HG03103 (cell line): ENCODE measurements around the gene CRYBG3.
A peak's percentile ranks its signal among the peaks of the same experiment; 100 is the strongest.

Experiments used
- ATAC-seq: cut with Tn5 transposase; IDR thresholded peaks from one replicate; pipeline ENCODE4 v1.9.1; 2021; ENCODE audit warnings: low read depth; ENCODE audit not compliant: unreplicated experiment

CRYBG3 gene

DNA sequence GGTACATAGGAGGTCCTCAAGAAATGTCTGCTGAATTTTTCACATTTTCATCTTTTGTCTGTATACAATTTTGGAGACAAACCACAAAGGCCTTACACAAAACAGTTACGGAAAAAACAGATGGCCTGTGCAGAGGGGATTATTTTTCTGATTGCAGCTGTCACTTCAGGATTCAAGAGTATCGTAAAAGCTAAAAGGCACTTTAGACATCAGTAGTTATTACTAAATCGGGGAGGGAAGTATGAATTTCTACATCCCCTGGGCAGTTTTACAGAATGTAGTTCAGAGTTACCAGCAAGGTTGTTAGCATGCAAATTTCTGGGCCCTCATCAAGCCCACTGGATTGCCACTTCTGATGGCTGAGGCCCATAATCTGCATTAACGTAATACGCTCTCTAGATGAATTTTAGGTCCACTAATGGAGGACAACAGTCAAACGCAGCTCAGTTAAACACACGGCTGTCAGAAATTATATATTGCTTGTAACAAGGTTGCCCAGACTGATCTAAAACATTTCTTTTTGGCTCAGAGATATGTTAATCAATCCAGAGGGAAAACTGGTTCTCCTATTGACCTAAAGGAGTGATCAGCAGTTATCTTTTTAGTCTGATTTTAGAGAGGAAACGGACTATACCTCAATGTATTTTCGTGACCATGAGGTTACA lies 149.3 kb downstream of the CRYBG3 start:
- ATAC-seq, result no peak

- ATAC-seq, result peak; percentile 80
Measured at GRCh38 chr3:97971679-97972567, 150.1 kb downstream of the CRYBG3 start, which contains the start of gene RIOX2. Gene RIOX2 (minus strand): TSS chr3:97972431. CDS start chr3:97967593, 4,838 bp downstream.

DNA sequence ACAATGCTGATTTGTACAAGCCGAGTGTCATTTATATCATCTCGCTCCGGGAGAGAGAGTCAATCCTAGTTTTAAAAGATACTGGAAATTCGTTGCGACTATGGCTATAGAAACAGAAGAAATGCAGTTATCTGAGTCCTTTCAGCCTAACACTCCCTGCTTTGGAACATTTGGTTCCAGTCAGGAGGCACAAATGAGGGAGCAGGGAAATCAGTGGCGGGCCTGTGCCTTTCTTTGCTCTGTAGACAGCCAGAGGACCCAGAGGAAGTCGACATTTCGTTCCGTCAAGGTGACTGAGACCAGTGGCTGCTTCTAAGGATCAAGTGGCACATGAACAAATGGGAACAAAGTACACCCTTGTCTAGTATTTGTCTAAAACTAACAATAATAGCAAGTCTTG lies 151.2 kb downstream of the CRYBG3 start:
- ATAC-seq, result no peak

- no peak for ATAC-seq
Measured at GRCh38 chr3:97974996-97975395, 153.2 kb downstream of the CRYBG3 start.

GRCh38 chr3:97975466-97975865 lies 153.7 kb downstream of the CRYBG3 start:
- no peak for ATAC-seq

DNA sequence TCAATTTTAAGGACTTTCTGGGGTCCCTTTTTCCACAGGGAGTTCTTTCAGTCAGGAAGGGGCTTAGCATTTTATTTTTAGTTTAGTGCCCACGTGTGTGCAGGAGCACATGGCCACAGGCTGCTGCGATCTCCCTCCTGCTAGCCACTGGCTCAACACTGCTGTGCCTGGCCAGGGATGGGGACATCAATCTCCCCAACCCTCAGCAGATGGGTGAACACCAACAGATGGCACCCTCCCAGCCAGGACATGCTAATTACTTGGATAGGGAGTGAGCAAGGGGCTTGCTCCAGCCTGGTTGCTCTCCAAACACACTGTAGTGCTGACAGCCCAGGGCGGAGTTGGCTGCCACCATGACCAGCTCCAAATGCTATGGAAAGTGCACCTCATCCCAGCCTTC lies 157.8 kb downstream of the CRYBG3 start:
- no peak for ATAC-seq

DNA sequence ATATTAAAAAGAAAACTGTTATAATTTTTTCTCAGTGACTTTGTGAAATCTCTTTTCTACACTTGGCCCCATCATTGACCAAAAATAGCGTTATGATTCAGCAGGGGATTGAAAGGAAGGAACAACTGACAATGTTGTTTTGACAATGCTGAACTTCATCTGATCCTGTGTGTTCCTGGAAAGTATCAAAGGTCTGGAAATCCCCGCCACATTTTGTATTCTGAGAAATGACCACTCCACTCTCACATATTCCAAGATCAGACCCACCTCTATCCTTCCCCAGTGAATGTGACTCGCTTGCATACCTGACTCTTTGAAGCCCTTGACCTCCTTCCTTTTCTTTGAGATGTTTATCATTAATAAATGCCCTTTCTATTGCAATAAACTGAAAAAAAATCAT lies 160.1 kb downstream of the CRYBG3 start:
- no peak for ATAC-seq

GRCh38 chr3:97983933-97984491 lies 162.2 kb downstream of the CRYBG3 start:
- no peak for ATAC-seq

GRCh38 chr3:97987306-97987705 lies 165.5 kb downstream of the CRYBG3 start:
- ATAC-seq, result no peak

- no peak for ATAC-seq
Measured at GRCh38 chr3:97988784-97989568, 167.2 kb downstream of the CRYBG3 start.

DNA sequence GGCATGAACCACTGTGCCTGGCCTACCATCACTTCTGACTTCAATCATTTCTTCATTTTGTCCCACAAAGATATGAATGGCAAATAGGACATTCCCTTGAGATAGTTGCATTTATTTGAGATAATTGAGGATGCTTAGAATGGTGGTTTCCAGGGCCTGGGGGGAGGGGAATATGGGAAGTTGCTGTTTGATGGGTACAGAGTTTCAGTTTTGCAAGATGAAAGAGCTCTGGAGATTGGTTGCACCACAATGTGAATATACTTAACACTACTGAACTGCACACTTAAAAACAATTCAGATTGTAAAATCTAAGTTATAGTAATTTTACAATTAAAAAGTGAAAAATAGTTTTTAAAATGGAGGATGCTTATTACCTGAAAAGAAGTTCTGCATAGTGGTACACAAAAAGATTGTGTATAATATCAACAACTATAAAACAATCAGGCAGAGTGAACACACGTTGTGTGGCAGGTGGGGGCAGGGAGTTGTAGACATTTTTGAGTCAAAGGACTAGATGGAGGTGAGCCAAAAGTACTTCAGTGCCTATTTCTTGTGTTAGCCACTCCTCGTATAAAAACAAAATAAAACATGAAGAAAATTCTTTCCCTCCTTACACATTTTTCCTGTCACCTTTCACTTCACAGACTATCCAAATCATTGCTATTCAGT lies 168.9 kb downstream of the CRYBG3 start:
- no peak for ATAC-seq

- ATAC-seq, result no peak
Measured at GRCh38 chr3:97991293-97991682, 169.5 kb downstream of the CRYBG3 start.

- ATAC-seq, result no peak
Measured at GRCh38 chr3:97992547-97993173, 170.8 kb downstream of the CRYBG3 start.

DNA sequence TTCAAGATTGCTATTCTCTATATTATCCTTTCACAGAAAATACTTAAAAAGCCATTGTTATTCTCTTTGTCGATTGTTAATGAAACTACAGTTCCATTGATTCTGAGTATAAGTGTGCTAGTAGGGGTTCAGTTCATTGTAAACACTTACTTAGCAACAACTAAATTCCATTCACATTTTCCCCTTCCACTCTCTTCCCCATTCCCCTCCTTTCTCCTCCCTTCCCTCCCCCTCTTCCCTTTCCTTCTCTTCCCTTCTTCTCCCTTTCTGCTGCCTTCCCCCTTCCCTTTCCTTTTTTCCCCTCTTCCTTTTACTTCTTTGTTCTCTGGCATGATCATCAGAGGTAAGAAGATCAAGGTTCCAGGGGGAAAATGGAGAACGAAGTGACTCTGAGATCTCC lies 171.7 kb downstream of the CRYBG3 start:
- ATAC-seq, result no peak

DNA sequence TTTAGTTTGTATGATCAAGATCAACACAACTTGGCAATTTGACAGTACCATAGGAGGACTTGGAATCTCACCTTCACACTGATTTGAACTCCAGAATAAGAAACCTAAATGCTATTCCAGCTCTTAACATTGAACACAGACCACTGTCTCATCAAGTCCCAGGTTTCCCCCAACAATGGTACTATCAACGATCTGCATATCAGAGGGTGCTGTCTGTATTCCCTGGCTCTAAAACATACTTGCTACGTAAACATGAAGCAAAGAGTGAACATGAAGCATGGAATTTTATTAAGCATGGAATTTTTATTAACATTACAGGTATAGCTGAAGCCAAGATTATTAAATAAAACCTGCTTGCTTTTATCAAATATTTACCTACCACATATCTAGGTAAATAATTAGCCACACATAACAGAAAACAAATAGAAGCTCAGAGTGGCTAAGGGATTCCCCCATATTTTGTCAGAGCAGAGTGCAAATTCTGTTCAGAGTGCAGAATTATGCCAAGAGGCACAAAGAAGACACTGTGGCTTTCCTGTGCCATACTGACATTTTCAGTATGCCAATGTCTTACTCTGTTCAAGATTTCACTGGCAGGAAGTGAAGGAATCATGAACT lies 172.6 kb downstream of the CRYBG3 start:
- no peak for ATAC-seq
